ENCODE data around the gene RAB27B.

- TF ChIP-seq CTCF (conservative IDR thresholded peaks at IDR 0.05; ENCODE audit: low read depth, low read length) (no peak), EZH2phosphoT487 (IDR thresholded peaks at IDR 0.05; ENCODE audit: borderline replicate concordance, low read length) (no peak), EZH2 (IDR thresholded peaks at IDR 0.05; ENCODE audit: low read length, unreplicated experiment) (no peak)
These were observed 33.5 kb upstream of the RAB27B start for GRCh38 chr18:54794823-54795222.
